DND-41 (cell line): ENCODE measurements around the gene OXER1.

Experiments used
- ATAC-seq: fragments of 200-7000 bp; cut with Tn5 transposase; 3 replicates; pipeline ENCODE4 v1.9.1; 2021; ENCODE audit warnings: low read depth; ENCODE audit not compliant: insufficient read depth
- DNase-seq: peaks from one replicate; pipeline ENCODE4 v3.0.0-alpha.2; 2020
- H2AFZ ChIP-seq: 2 replicates; pipeline ENCODE4 v1.6.0; 2012; ENCODE audit warnings: low read depth, low read length
- H3K27ac ChIP-seq: 2 replicates; pipeline ENCODE4 v1.5.1; 2012; ENCODE audit warnings: low read length, inconsistent platforms
- H3K27me3 ChIP-seq: fragments of 200-600 bp; sonication (generic); 2 replicates; pipeline ENCODE4 v1.6.0; 2012; ENCODE audit warnings: low read length, mild to moderate bottlenecking, inconsistent platforms; ENCODE audit not compliant: insufficient read depth, poor library complexity
- H3K36me3 ChIP-seq: 2 replicates; pipeline ENCODE4 v1.5.1; 2012; ENCODE audit warnings: low read length, inconsistent platforms; ENCODE audit not compliant: insufficient read depth
- H3K4me1 ChIP-seq: 2 replicates; pipeline ENCODE4 v1.5.1; 2012; ENCODE audit warnings: mild to moderate bottlenecking, low read length; ENCODE audit not compliant: insufficient read depth
- H3K4me2 ChIP-seq: 2 replicates; pipeline ENCODE4 v1.6.0; 2012; ENCODE audit warnings: mild to moderate bottlenecking, moderate library complexity, low read length, inconsistent platforms; ENCODE audit not compliant: insufficient read depth
- H3K4me3 ChIP-seq, 2 experiments: fragments of 200-600 bp in 1 of 2; shearing (Covaris generic) in 1 of 2; 2 replicates each; pipeline ENCODE4 v1.5.1; 2012 to 2016; ENCODE audit warnings: inconsistent platforms in 2 of 2, low read length in 2 of 2, mild to moderate bottlenecking in 2 of 2, low read depth in 1 of 2, moderate library complexity in 1 of 2
- H3K79me2 ChIP-seq: 2 replicates; pipeline ENCODE4 v1.6.0; 2012; ENCODE audit warnings: low read length, inconsistent platforms; ENCODE audit not compliant: insufficient read depth
- H3K9ac ChIP-seq: 2 replicates; pipeline ENCODE4 v1.6.0; 2012; ENCODE audit warnings: low read depth, mild to moderate bottlenecking, inconsistent platforms, low read length, moderate library complexity
- H3K9me3 ChIP-seq: 2 replicates; pipeline ENCODE4 v1.5.1; 2012; ENCODE audit warnings: low read length, moderate library complexity, mild to moderate bottlenecking, inconsistent platforms; ENCODE audit not compliant: insufficient read depth, severe bottlenecking
- H4K20me1 ChIP-seq: 2 replicates; pipeline ENCODE4 v1.6.0; 2012; ENCODE audit warnings: low read length; ENCODE audit not compliant: insufficient read depth
- EZH2 ChIP-seq: IDR thresholded peaks from 3 replicates; pipeline ENCODE4 v1.6.1; 2012; ENCODE audit warnings: borderline replicate concordance, low read depth, mild to moderate bottlenecking, moderate library complexity, low read length, inconsistent platforms; ENCODE audit not compliant: severe bottlenecking
- TF ChIP-seq, protein P1 (sequence below): IDR thresholded peaks from 2 replicates; pipeline ENCODE4 v1.5.1; 2012; ENCODE audit warnings: borderline replicate concordance, low read length, moderate library complexity, mild to moderate bottlenecking; ENCODE audit not compliant: poor library complexity, severe bottlenecking; ENCODE audit errors: extremely low read depth

OXER1 gene

DNA sequence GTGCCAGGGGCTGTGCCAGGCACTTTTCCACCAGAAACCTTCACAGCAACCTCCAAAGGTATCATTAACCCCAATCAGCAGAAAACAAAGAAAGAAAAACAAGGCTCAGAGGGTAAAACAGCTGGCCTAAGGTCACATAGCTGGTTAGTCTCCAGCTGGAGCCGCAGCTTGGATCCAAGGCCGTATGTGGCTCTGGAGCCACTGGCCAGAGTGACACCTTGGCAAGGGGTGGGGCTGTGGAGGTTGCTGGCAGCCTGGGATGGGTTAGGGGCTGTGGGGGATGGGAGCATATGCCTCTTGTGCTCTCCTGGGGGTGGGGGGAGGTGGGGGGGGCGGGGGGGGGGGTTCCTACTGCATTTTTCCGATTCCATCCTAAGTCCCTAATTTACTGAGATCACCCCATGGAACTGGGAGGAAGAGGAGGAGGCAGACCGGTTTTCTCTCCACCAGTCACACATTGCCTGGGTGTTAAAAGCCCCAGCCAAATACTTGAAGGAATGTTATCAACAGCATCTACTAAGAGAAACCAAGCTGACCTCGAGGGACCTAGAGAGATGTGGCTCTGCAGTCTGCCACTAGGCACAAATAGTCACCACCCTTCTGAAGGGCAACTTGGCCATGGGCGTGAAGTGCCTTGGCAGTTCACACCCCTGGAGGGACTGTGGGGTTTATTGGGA is 20.4 kb upstream of the OXER1 start:
- H3K4me3 ChIP-seq = no peak overlapping the region
- no peaks in the 10 kb centered on the region for H3K36me3 ChIP-seq
- DNase-seq (no peak), ATAC-seq (no peak)
- no peak overlapping the region for H3K9ac ChIP-seq
- no peaks in the 10 kb centered on the region for H3K27me3 ChIP-seq
- H2AFZ ChIP-seq = no peak overlapping the region
- no peak overlapping the region for H3K27ac ChIP-seq
- TF ChIP-seq, protein P1, sequence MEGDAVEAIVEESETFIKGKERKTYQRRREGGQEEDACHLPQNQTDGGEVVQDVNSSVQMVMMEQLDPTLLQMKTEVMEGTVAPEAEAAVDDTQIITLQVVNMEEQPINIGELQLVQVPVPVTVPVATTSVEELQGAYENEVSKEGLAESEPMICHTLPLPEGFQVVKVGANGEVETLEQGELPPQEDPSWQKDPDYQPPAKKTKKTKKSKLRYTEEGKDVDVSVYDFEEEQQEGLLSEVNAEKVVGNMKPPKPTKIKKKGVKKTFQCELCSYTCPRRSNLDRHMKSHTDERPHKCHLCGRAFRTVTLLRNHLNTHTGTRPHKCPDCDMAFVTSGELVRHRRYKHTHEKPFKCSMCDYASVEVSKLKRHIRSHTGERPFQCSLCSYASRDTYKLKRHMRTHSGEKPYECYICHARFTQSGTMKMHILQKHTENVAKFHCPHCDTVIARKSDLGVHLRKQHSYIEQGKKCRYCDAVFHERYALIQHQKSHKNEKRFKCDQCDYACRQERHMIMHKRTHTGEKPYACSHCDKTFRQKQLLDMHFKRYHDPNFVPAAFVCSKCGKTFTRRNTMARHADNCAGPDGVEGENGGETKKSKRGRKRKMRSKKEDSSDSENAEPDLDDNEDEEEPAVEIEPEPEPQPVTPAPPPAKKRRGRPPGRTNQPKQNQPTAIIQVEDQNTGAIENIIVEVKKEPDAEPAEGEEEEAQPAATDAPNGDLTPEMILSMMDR = no peak
- TF ChIP-seq EZH2 = no peak
- H3K9me3 ChIP-seq = peaks cover 3% of the 10 kb centered on the region
- H3K4me2 ChIP-seq = no peak overlapping the region
- no peaks in the 10 kb centered on the region for H4K20me1 ChIP-seq
- no peaks in the 10 kb centered on the region for H3K4me1 ChIP-seq
- no peaks in the 10 kb centered on the region for H3K79me2 ChIP-seq

DNA sequence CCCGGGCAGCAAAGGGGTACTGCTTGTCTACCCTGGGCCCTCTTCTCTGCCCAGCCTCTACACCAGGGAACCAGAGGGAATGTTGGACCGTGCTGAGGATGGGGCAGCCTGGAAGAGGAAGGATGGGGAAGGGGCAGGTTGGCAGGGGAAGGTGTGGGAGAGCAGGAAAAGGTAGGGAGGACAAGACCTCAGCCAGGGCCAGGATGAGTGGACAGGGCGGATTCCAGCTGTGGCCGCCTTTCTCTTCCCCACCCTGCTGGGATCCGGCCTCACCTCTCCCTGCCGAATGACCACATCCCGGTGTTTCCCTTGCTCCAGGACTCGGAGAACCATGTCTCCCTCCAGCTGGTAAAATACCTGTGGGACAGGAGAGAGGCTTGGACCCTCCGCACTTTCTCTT is 19.6 kb upstream of the OXER1 start:
- Histone ChIP-seq H3K9me3 (peaks cover 5% of the 10 kb centered on the region), H3K4me3 (no peak overlapping the region), H3K4me2 (no peak overlapping the region), H3K9ac (no peak overlapping the region), H3K27ac (no peak overlapping the region), H3K4me1 (no peaks in the 10 kb centered on the region), H4K20me1 (no peaks in the 10 kb centered on the region), H2AFZ (no peak overlapping the region), H3K79me2 (no peaks in the 10 kb centered on the region), H3K36me3 (no peaks in the 10 kb centered on the region), H3K27me3 (no peaks in the 10 kb centered on the region)
- DNase-seq = no peak
- no peak for ATAC-seq
- TF ChIP-seq, protein P1 = no peak
- TF ChIP-seq EZH2 = no peak

DNA sequence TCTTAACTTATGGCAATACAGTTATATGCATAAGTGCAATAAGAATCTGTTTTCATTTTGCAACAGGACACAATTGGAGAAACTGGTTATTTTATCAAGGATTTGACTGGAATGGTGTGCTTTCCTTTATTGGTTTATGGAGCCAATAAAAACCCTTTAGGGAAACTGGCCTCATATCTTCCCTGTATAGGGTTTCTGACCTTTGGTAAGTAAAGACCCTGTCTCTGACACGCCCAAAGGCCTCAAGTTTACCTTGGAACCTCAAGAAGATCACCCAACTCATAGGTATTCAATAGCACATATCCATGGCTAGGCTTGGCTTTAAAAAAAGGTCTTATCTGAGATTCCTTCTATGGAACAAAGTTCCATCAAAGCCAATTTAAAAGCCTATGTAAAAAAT is 17.2 kb upstream of the OXER1 start:
- no peak for DNase-seq
- Histone ChIP-seq H3K9ac (no peak overlapping the region), H3K4me1 (no peaks in the 10 kb centered on the region), H2AFZ (no peak overlapping the region), H3K27ac (no peak overlapping the region), H3K36me3 (no peaks in the 10 kb centered on the region), H3K79me2 (no peaks in the 10 kb centered on the region), H4K20me1 (no peaks in the 10 kb centered on the region), H3K4me3 (no peak overlapping the region), H3K4me2 (no peak overlapping the region), H3K27me3 (no peaks in the 10 kb centered on the region), H3K9me3 (peaks cover 12% of the 10 kb centered on the region)
- TF ChIP-seq, protein P1 = no peak
- no peak for ATAC-seq
